ENCODE measurements around the gene SLC17A3. TPM values are rescaled to one million over a fixed set of nuclear protein-coding genes. Genes with fewer than 3 reads are reported as not detected.

The SLC17A3 gene
- total and polyA plus RNA-seq, 2 donors (not counting 3 experiments of a cell fraction or from before 2014, with no cell fraction given), result not detected

DNA sequence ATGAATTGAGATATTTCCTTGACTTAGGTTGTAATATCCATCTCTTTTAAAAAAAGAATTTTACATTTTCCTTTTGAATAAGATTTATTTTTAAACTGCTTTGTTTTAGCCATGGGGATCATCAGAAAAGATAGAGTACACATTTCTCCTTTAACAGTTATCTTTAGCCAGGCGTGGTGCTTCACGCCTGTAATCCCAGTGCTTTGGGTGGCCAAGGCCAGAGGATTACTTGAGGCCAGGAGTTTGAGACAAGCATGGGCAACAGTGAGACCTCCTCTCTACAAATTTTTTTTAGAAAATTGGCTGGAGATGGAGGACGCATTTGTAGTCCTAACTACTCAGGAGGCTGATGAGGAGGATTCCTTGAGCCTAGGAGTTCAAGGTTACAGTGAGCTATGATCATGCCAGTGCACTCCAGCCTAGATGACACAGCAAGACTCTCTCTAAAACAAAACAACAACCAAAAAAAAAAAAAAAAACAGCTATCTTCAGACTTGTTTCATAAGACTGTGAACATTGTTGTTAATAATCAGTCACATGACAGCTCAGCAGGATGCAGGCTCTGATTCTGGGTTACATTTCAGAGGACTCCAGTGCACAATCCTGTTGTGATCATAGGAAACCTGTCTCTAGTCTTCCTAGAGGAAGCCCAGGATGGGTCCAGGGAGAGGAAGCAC is 2.0 kb upstream of the SLC17A3 start:
- BruUV-seq (replicated peaks), result no TSS peak
- Histone ChIP-seq H3K4me1 (ENCODE audit: control insufficient read depth, extremely low read depth, insufficient read depth, low read length) (no peaks in the 10 kb centered on the region), H3K79me2 (ENCODE audit: control insufficient read depth, insufficient read depth, low read length) (no peaks in the 10 kb centered on the region), H3K36me3 (ENCODE audit: control insufficient read depth in 2 of 2, extremely low read depth in 1 of 2, insufficient read depth in 2 of 2, low read length in 2 of 2) (no peaks in the 10 kb centered on the region), H3K27me3 (ENCODE audit: control insufficient read depth in 2 of 2, insufficient read depth in 2 of 2, low read length in 2 of 2) (peaks cover 0 to 3% of the 10 kb centered on the region in 2 experiments), H2AFZ (ENCODE audit: low read depth, low read length) (no peak overlapping the region), H3K27ac (ENCODE audit: insufficient read depth, low read depth, low read length) (no peak overlapping the region), H3K9ac (replicated peaks; ENCODE audit: extremely low read depth, insufficient read depth, low read length) (no peak overlapping the region), H3K9me1 (replicated peaks; ENCODE audit: control insufficient read depth, extremely low read depth, insufficient read depth, low read length) (no peaks in the 10 kb centered on the region), H3K9me3 (replicated peaks; ENCODE audit: control insufficient read depth, insufficient read depth, low read length) (no peaks in the 10 kb centered on the region), H3K4me2 (ENCODE audit: insufficient read depth, low read length) (no peak overlapping the region), H4K20me1 (replicated peaks; ENCODE audit: control insufficient read depth, extremely low read depth, insufficient read depth, low read length) (no peaks in the 10 kb centered on the region), H3K4me3 (replicated peaks in 1 of 3; ENCODE audit: insufficient read depth in 1 of 3, low read depth in 1 of 3, low read length in 3 of 3) (no peak overlapping the region)
- CTCF ChIA-PET, result no interaction called here
- no peak for TF ChIP-seq POLR2AphosphoS5 (IDR thresholded peaks at IDR 0.05; ENCODE audit: insufficient read depth, low read depth, low read length)
- TF ChIP-seq GATA2 (IDR thresholded peaks at IDR 0.05; ENCODE audit: insufficient read depth, insufficient read length, low read depth, low read length), result no peak
- TF ChIP-seq, protein P1, sequence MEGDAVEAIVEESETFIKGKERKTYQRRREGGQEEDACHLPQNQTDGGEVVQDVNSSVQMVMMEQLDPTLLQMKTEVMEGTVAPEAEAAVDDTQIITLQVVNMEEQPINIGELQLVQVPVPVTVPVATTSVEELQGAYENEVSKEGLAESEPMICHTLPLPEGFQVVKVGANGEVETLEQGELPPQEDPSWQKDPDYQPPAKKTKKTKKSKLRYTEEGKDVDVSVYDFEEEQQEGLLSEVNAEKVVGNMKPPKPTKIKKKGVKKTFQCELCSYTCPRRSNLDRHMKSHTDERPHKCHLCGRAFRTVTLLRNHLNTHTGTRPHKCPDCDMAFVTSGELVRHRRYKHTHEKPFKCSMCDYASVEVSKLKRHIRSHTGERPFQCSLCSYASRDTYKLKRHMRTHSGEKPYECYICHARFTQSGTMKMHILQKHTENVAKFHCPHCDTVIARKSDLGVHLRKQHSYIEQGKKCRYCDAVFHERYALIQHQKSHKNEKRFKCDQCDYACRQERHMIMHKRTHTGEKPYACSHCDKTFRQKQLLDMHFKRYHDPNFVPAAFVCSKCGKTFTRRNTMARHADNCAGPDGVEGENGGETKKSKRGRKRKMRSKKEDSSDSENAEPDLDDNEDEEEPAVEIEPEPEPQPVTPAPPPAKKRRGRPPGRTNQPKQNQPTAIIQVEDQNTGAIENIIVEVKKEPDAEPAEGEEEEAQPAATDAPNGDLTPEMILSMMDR (IDR thresholded peaks at IDR 0.05; ENCODE audit: extremely low read depth in 1 of 2, insufficient read depth in 1 of 2, low read depth in 1 of 2, low read length in 2 of 2), result no peak
- no peak for TF ChIP-seq FOS (IDR thresholded peaks at IDR 0.05; ENCODE audit: borderline replicate concordance, insufficient read depth, low read length)
- no peak for TF ChIP-seq JUN (IDR thresholded peaks at IDR 0.05; ENCODE audit: borderline replicate concordance, insufficient read depth, insufficient read length, low read depth)
- no peak for TF ChIP-seq POLR2A (IDR thresholded peaks at IDR 0.05; ENCODE audit: low read depth, low read length)
- no peak for TF ChIP-seq MYC (IDR thresholded peaks at IDR 0.05; ENCODE audit: low read depth, low read length)
- TF ChIP-seq EZH2 (IDR thresholded peaks at IDR 0.05; ENCODE audit: borderline replicate concordance, low read depth, low read length, severe bottlenecking), result no peak
- TF ChIP-seq, protein P2, sequence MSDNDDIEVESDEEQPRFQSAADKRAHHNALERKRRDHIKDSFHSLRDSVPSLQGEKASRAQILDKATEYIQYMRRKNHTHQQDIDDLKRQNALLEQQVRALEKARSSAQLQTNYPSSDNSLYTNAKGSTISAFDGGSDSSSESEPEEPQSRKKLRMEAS (IDR thresholded peaks at IDR 0.05; ENCODE audit: insufficient read depth, insufficient read length), result no peak
- no peak for DNase-seq (ENCODE audit: low read depth, low spot score)
- dilution Hi-C loops (cut with MboI; ENCODE audit: extremely low pct_ligation_motif_present, low sequenced_read_pairs) (no loop called here), intact Hi-C loops (cut with micrococcal nuclease) (no loop called here)
- POLR2A ChIA-PET, result no interaction called here
- no peak for FAIRE-seq
